H9 (cell line): ENCODE data around the gene GAD1. TPM values are rescaled to one million over a fixed set of nuclear protein-coding genes. Genes with fewer than 3 reads are reported as not detected.

Experiments
- DNase-seq: peaks from one replicate; pipeline ENCODE4 v3.0.0-alpha.2; 2017
- H2AFZ ChIP-seq: one replicate; pipeline ENCODE4 v1.6.1; 2013; ENCODE audit warnings: mild to moderate bottlenecking, low read length, control low read depth, moderate library complexity
- H2AK5ac ChIP-seq: 2 replicates; pipeline ENCODE4 v1.6.1; 2013; ENCODE audit warnings: low read length, control low read depth, mixed read lengths; ENCODE audit not compliant: insufficient read length
- H2BK120ac ChIP-seq: one replicate; pipeline ENCODE4 v1.6.1; 2013; ENCODE audit warnings: low read depth, mild to moderate bottlenecking, low read length, control low read depth, inconsistent platforms; ENCODE audit not compliant: poor library complexity, severe bottlenecking
- H2BK12ac ChIP-seq: 2 replicates; pipeline ENCODE4 v1.6.1; 2013; ENCODE audit warnings: low read length, control low read depth, mixed read lengths, low read depth; ENCODE audit not compliant: insufficient read length
- H2BK15ac ChIP-seq: 2 replicates; pipeline ENCODE4 v1.6.1; 2013; ENCODE audit warnings: low read depth, low read length, control low read depth
- H2BK20ac ChIP-seq: one replicate; pipeline ENCODE4 v1.6.1; 2013; ENCODE audit warnings: low read depth, mild to moderate bottlenecking, low read length, control low read depth, inconsistent platforms; ENCODE audit not compliant: poor library complexity, severe bottlenecking
- H2BK5ac ChIP-seq: 2 replicates; pipeline ENCODE4 v1.6.1; 2013; ENCODE audit warnings: low read length, control low read depth, mixed read lengths; ENCODE audit not compliant: insufficient read length
- H3K14ac ChIP-seq: 2 replicates; pipeline ENCODE4 v1.6.1; 2013; ENCODE audit warnings: low read length, control low read depth; ENCODE audit not compliant: insufficient read depth
- H3K18ac ChIP-seq: 2 replicates; pipeline ENCODE4 v1.6.1; 2013; ENCODE audit warnings: low read depth, mild to moderate bottlenecking, mixed read lengths, low read length, control low read depth; ENCODE audit not compliant: insufficient read length
- H3K23ac ChIP-seq: 2 replicates; pipeline ENCODE4 v1.6.1; 2013; ENCODE audit warnings: low read length, control low read depth, mixed read lengths, low read depth; ENCODE audit not compliant: insufficient read length
- H3K23me2 ChIP-seq: 2 replicates; pipeline ENCODE4 v1.6.1; 2013; ENCODE audit warnings: low read depth, mild to moderate bottlenecking, mixed read lengths, low read length, control low read depth; ENCODE audit not compliant: insufficient read length, poor library complexity, severe bottlenecking
- H3K27ac ChIP-seq: 2 replicates; pipeline ENCODE4 v1.5.1; 2013; ENCODE audit warnings: low read length, control low read depth, mixed read lengths, low read depth; ENCODE audit not compliant: insufficient read length
- H3K27me3 ChIP-seq: 2 replicates; pipeline ENCODE4 v1.6.1; 2013; ENCODE audit warnings: low read length, control low read depth, inconsistent platforms; ENCODE audit not compliant: insufficient read depth
- H3K4ac ChIP-seq: 2 replicates; pipeline ENCODE4 v1.6.1; 2013; ENCODE audit warnings: low read depth, mild to moderate bottlenecking, control low read depth, inconsistent platforms, low read length, moderate library complexity
- H3K4me1 ChIP-seq: 2 replicates; pipeline ENCODE4 v1.6.1; 2013; ENCODE audit warnings: low read length, control low read depth, inconsistent platforms; ENCODE audit not compliant: insufficient read depth
- H3K4me2 ChIP-seq: 2 replicates; pipeline ENCODE4 v1.6.1; 2013; ENCODE audit warnings: low read length, control low read depth, mixed read lengths; ENCODE audit not compliant: insufficient read length, insufficient read depth
- H3K56ac ChIP-seq: 2 replicates; pipeline ENCODE4 v1.6.1; 2013; ENCODE audit warnings: low read depth, mild to moderate bottlenecking, mixed read lengths, low read length, control low read depth; ENCODE audit not compliant: insufficient read length
- H3K79me1 ChIP-seq: 2 replicates; pipeline ENCODE4 v1.6.1; 2013; ENCODE audit warnings: low read depth, mild to moderate bottlenecking, moderate library complexity, low read length, control low read depth, inconsistent platforms; ENCODE audit not compliant: insufficient read depth, poor library complexity, severe bottlenecking
- H3K79me2 ChIP-seq: 2 replicates; pipeline ENCODE4 v1.6.1; 2013; ENCODE audit warnings: low read length, control low read depth, inconsistent platforms; ENCODE audit not compliant: insufficient read depth
- H3K9ac ChIP-seq: 2 replicates; pipeline ENCODE4 v1.6.1; 2013; ENCODE audit warnings: low read length, control low read depth, mixed read lengths; ENCODE audit not compliant: insufficient read length; ENCODE audit errors: extremely low read depth
- H3K9me3 ChIP-seq: one replicate; pipeline ENCODE4 v1.6.1; 2013; ENCODE audit warnings: low read depth, low read length, inconsistent platforms; ENCODE audit not compliant: control insufficient read depth
- H3T11ph ChIP-seq: one replicate; pipeline ENCODE4 v1.6.1; 2013; ENCODE audit warnings: mild to moderate bottlenecking, low read length, control low read depth, inconsistent platforms
- H4K20me1 ChIP-seq: one replicate; pipeline ENCODE4 v1.6.1; 2013; ENCODE audit not compliant: control insufficient read depth, insufficient read length, insufficient read depth
- H4K5ac ChIP-seq: 2 replicates; pipeline ENCODE4 v1.6.1; 2013; ENCODE audit warnings: low read depth, mild to moderate bottlenecking, mixed read lengths, low read length, control low read depth; ENCODE audit not compliant: insufficient read length
- H4K8ac ChIP-seq: replicated peaks from 2 replicates; pipeline ENCODE4 v1.6.1; 2013; ENCODE audit warnings: low read length, control low read depth, mixed read lengths, low read depth; ENCODE audit not compliant: insufficient read length
- H4K91ac ChIP-seq: 2 replicates; pipeline ENCODE4 v1.6.1; 2013; ENCODE audit warnings: low read depth, mild to moderate bottlenecking, moderate library complexity, mixed read lengths, low read length, control low read depth; ENCODE audit not compliant: insufficient read length
- H3K27ac Mint-ChIP-seq, 3 experiments: 2 replicates in 2 of 3; 3 replicates in 1 of 3; pipeline ENCODE4 v1.8.0; 2020 to 2021; ENCODE audit warnings: mixed read lengths in 3 of 3, mild to moderate bottlenecking in 1 of 3, moderate library complexity in 1 of 3
- H3K27me3 Mint-ChIP-seq: 2 replicates; pipeline ENCODE4 v1.8.0; 2021; ENCODE audit warnings: low read depth, mild to moderate bottlenecking, moderate library complexity, mixed read lengths
- H3K36me3 Mint-ChIP-seq, 3 experiments: 2 replicates in 2 of 3; 3 replicates in 1 of 3; pipeline ENCODE4 v1.8.0; 2020 to 2021; ENCODE audit warnings: low read depth in 3 of 3, mixed read lengths in 3 of 3; ENCODE audit not compliant: insufficient read depth in 1 of 3
- H3K4me1 Mint-ChIP-seq, 2 experiments: 2 replicates each; pipeline ENCODE4 v1.8.0; 2020; ENCODE audit warnings: mixed read lengths in 2 of 2
- H3K4me3 Mint-ChIP-seq, 2 experiments: 2 replicates in 1 of 2; 3 replicates in 1 of 2; pipeline ENCODE4 v1.8.0; 2020 to 2021; ENCODE audit warnings: mild to moderate bottlenecking in 2 of 2, mixed read lengths in 2 of 2, moderate library complexity in 1 of 2
- H3K9me3 Mint-ChIP-seq, 2 experiments: 2 replicates in 1 of 2; 3 replicates in 1 of 2; pipeline ENCODE4 v1.8.0; 2020; ENCODE audit warnings: mild to moderate bottlenecking in 2 of 2, mixed read lengths in 2 of 2, moderate library complexity in 1 of 2
- CTCF ChIP-seq: fragments of 200-600 bp; sonication (generic); conservative IDR thresholded peaks from 3 replicates; pipeline ENCODE4 v1.8.0; 2021; ENCODE audit warnings: antibody characterized with exemption, mild to moderate bottlenecking
- WGBS: extraction: QIAGEN DNeasy Blood & Tissue Kit; methylation state at CpG from one replicate; pipeline ENCODE4 v1.1.7; 2013; ENCODE audit warnings: missing lambda C conversion rate, low lambda C conversion rate, mixed read lengths; ENCODE audit not compliant: insufficient read length; ENCODE audit errors: extremely low coverage; 5-methylcytosine and 5-hydroxymethylcytosine counted together
- total RNA-seq: library from RNA; stranded (reverse); gene quantifications from 2 replicates; pipeline ENCODE4 v1.2.1, GENCODE V29; 2021

GAD1 gene
- total RNA-seq, 1 experiment from 2014 or later, result 1.8 TPM

DNA sequence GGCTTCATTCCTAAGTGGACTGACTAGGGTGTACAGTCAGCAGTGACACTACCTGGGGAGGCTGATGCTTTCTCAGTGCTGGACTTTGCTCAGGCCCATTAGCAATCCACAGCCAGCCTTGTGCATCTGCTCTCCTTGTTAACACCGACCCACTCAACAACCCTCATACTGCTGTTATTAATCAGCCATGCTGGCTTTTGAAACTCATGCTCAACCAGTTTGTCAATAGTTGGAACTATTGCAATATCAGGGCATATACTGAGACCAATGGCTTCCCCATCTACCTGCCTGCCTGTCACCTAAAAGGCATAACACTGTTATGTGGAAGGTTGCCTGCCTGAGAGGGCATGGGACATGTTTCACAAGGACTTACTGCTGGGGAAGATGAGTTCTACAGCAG, 39.4 kb downstream of the GAD1 start:
- Histone ChIP-seq H3K27ac (no peak overlapping the region), H3K79me1 (no peaks in the 10 kb centered on the region), H3K4me2 (no peak overlapping the region), H4K91ac (no peak overlapping the region), H3K18ac (no peak overlapping the region), H2BK20ac (no peak overlapping the region), H2BK15ac (no peak overlapping the region), H3K4me1 (no peaks in the 10 kb centered on the region), H3K79me2 (no peaks in the 10 kb centered on the region), H3K14ac (no peak overlapping the region), H3K23ac (no peak overlapping the region), H4K8ac (no peak overlapping the region), H3K23me2 (no peaks in the 10 kb centered on the region), H2BK5ac (no peak overlapping the region), H2BK120ac (no peak overlapping the region), H2AK5ac (no peak overlapping the region), H3K4ac (no peak overlapping the region), H3K9ac (no peak overlapping the region), H3K9me3 (no peaks in the 10 kb centered on the region), H4K20me1 (no peaks in the 10 kb centered on the region), H2AFZ (no peak overlapping the region), H3T11ph (no peak overlapping the region), H2BK12ac (no peak overlapping the region), H3K27me3 (peaks cover 3% of the 10 kb centered on the region), H4K5ac (no peak overlapping the region), H3K56ac (no peak overlapping the region)
- Mint-ChIP-seq H3K27ac (no peak overlapping the region), H3K4me3 (no peak overlapping the region), H3K36me3 (no peaks in the 10 kb centered on the region), H3K27me3 (peaks cover 2% of the 10 kb centered on the region; the same call in 1 of the 2 replicates), H3K4me1 (no peaks in the 10 kb centered on the region), H3K9me3 (no peaks in the 10 kb centered on the region)
- no peak for TF ChIP-seq CTCF
- WGBS, result no CpG with 5 or more reads among the region's 1 CpG
- no peak for DNase-seq
